Neural crest cell (in vitro differentiated cells): ENCODE measurements around the gene RNASE13. TPM values are rescaled to one million over a fixed set of nuclear protein-coding genes. Genes with fewer than 3 reads are reported as not detected.

ENCODE experiments used
- DNase-seq: peaks from one replicate; pipeline ENCODE4 v3.0.0; 2021; ENCODE audit warnings: low read depth, mixed read lengths, low spot score
- H3K27ac Mint-ChIP-seq: one replicate; pipeline ENCODE4 v1.8.0; 2021; ENCODE audit warnings: mild to moderate bottlenecking, mixed read lengths; ENCODE audit not compliant: unreplicated experiment
- H3K27me3 Mint-ChIP-seq: 2 replicates; pipeline ENCODE4 v1.8.0; 2021; ENCODE audit warnings: low read depth, mild to moderate bottlenecking, mixed read lengths
- H3K36me3 Mint-ChIP-seq: 2 replicates; pipeline ENCODE4 v1.8.0; 2021; ENCODE audit warnings: low read depth, mild to moderate bottlenecking, mixed read lengths
- H3K4me1 Mint-ChIP-seq: 2 replicates; pipeline ENCODE4 v1.8.0; 2021; ENCODE audit warnings: mixed read lengths
- H3K4me3 Mint-ChIP-seq: one replicate; pipeline ENCODE4 v1.8.0; 2021; ENCODE audit warnings: mild to moderate bottlenecking, mixed read lengths
- H3K9me3 Mint-ChIP-seq: 2 replicates; pipeline ENCODE4 v1.8.0; 2021; ENCODE audit warnings: mixed read lengths
- total RNA-seq: library from RNA; stranded (reverse); gene quantifications from 2 replicates; pipeline ENCODE4 v1.2.1, GENCODE V29; 2021
- TF ChIP-seq, protein P1 (sequence below): fragments of 200-600 bp; sonication (generic); conservative IDR thresholded peaks from 2 replicates; pipeline ENCODE4 v1.5.0; 2021; ENCODE audit warnings: antibody characterized with exemption, mild to moderate bottlenecking

Gene RNASE13
- total RNA-seq, 1 donor from 2014 or later: not detected

DNA sequence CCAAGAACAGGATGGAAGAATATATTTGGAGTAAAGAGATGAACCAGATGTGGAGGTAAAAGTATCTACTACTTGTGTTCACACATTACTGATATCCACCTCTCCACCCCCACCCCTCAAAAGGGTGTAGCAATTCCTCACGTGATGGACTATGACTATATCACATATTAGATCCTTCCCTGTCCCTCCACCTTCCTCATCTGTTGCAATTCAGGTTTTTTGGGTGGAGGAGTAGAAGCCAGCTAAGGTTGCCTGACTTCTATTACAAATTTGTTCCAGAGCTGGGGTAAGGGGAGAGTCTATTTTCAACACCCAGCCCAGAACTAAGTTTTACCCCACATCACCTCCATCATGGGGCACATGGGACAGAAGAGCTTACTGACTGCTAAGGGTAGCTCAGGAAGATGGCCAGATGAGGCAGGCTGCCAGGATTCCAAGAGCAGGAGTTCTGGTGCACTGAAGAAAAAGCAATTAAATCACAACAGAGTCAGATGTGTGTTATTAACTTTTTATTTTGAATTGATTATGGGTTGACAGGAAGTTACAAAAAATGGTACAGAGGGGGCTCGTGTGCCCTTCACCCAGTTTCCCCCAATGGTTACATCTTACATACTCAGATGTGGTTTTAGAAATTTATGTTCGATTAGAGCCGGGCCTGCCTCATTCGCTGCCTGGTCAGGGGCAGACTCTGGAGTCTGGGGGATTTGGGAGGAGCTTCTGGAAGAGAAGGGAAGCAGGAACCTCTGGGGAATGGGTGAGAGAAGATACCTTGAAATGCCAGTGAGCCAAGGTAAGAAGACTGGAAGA lies 2.1 kb downstream of the RNASE13 start:
- Mint-ChIP-seq H3K27ac (no peak overlapping the region), H3K27me3 (peaks cover 6% of the 10 kb centered on the region), H3K36me3 (no peaks in the 10 kb centered on the region)

DNA sequence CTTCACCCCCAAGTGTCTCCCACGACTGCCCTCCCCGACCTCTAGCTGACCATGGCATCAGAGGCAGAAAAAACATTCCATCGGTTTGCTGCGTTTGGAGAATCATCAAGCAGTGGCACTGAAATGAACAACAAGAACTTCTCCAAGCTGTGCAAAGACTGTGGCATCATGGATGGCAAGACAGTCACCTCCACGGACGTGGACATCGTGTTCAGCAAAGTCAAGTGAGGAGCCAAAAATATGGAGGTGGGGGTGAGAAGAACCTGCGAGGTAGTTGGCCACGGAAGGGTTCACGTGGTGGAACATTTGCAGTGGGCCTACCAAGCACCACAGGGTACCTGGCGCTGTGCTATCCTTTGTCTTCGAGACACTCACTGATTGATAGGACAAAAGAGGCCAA lies 4.1 kb downstream of the RNASE13 start:
- no peak for DNase-seq
- peaks cover 4% of the 10 kb centered on the region for H3K4me1 Mint-ChIP-seq
- no peaks in the 10 kb centered on the region for H3K9me3 Mint-ChIP-seq
- no peak overlapping the region for H3K4me3 Mint-ChIP-seq
- no peak overlapping the region for H3K27ac Mint-ChIP-seq
- TF ChIP-seq, protein P1, sequence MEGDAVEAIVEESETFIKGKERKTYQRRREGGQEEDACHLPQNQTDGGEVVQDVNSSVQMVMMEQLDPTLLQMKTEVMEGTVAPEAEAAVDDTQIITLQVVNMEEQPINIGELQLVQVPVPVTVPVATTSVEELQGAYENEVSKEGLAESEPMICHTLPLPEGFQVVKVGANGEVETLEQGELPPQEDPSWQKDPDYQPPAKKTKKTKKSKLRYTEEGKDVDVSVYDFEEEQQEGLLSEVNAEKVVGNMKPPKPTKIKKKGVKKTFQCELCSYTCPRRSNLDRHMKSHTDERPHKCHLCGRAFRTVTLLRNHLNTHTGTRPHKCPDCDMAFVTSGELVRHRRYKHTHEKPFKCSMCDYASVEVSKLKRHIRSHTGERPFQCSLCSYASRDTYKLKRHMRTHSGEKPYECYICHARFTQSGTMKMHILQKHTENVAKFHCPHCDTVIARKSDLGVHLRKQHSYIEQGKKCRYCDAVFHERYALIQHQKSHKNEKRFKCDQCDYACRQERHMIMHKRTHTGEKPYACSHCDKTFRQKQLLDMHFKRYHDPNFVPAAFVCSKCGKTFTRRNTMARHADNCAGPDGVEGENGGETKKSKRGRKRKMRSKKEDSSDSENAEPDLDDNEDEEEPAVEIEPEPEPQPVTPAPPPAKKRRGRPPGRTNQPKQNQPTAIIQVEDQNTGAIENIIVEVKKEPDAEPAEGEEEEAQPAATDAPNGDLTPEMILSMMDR: no peak
- H3K36me3 Mint-ChIP-seq: no peaks in the 10 kb centered on the region
- H3K27me3 Mint-ChIP-seq: peaks cover 14% of the 10 kb centered on the region

More for the DNA sequence above, 2.1 kb downstream of the RNASE13 start:
- Mint-ChIP-seq H3K4me3 (no peak overlapping the region), H3K9me3 (no peaks in the 10 kb centered on the region), H3K4me1 (no peaks in the 10 kb centered on the region)
- TF ChIP-seq, protein P1: no peak
- DNase-seq: no peak

DNA sequence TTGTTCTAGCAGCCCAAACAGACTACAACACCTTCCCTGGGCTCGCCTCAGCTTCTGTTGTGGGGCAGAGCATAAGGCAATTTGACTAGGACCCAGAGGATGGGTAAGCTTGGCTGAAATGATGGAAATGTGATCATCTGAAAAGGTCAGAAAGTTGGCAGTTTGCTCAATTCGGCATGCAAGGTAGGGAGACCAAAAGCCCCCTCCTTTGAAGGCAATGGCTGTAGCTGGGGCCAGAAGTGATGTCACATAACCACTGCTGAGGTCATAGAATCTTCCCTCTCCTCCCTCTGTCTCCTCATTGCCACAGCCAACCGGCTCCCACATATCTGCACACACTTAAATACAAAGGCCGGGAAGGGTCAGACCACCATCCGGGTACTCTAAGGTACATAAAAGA lies 4.7 kb downstream of the RNASE13 start, which contains the start of gene TPPP2:
Gene TPPP2, plus strand, starts transcription at position 301 of the 400 bp plus-strand sequence. CDS start 365 bp downstream, outside the sequence.
- DNase-seq: no peak
- Mint-ChIP-seq H3K36me3 (no peaks in the 10 kb centered on the region), H3K27me3 (peaks cover 17% of the 10 kb centered on the region), H3K27ac (no peak within 1 kb of the TSS), H3K4me1 (peaks cover 4% of the 10 kb centered on the region), H3K4me3 (no peak within 1 kb of the TSS), H3K9me3 (no peaks in the 10 kb centered on the region)
- TF ChIP-seq, protein P1: no peak

DNA sequence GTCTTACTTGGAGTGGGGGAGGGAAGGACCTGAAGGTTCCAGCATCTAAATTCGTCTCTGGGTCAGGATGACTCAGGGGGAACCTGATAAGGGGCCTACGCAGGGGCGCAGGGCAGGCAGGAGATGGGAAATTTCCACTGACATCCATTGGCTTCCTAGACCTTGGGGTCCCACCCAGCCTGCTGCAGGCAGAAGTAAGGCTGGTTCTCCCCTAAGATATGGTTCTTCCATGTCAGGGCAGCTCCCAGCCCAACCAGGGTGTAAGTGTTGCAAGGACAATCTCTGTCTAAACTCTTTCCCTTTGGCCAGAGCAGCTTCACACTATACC lies 7.7 kb downstream of the RNASE13 start:
- no peak for DNase-seq
- peak overlapping the region; percentile 69 for H3K4me3 Mint-ChIP-seq
- no peaks in the 10 kb centered on the region for H3K36me3 Mint-ChIP-seq
- TF ChIP-seq, protein P1: no peak
- no peaks in the 10 kb centered on the region for H3K9me3 Mint-ChIP-seq
- H3K4me1 Mint-ChIP-seq: peaks cover 19% of the 10 kb centered on the region
- peaks cover 45% of the 10 kb centered on the region for H3K27me3 Mint-ChIP-seq
- H3K27ac Mint-ChIP-seq: no peak overlapping the region

DNA sequence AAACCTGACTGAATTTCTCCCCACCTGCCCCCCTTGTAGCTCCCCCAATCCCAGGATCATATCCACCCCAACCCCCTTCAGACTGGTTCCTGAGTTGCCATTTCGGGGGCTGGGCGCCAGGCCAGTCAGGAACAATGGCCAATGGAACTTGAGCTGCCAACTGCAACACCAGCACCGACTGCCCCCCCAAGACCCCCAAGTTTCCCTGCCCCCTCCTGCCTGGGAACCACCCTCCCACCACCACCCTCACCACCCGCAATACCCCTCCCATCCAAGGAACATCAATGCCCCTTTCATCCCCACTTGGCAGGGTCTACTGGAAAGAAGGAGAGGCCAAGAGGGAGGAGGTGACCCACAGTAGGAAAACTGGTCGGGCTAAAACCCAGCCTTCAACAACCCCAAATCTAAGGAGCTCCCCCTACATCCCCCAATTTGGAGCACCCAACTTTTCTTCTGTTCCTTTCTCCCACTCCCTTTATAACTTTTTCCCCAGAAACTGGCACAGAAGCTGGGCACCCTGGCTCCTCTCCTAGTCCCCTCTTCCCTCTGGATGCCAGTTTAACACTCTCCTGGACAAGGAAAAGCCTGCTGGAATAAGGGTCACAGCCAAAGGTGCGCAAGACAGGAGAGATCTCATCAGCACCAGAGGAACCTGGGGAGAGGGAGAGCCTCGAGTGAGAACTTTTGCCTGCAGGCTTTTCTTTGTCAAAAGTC lies 8.2 kb downstream of the RNASE13 start:
- Mint-ChIP-seq H3K27ac (no peak overlapping the region), H3K4me3 (peak overlapping the region; percentile 91), H3K36me3 (no peaks in the 10 kb centered on the region), H3K9me3 (no peaks in the 10 kb centered on the region), H3K27me3 (peaks cover 43% of the 10 kb centered on the region), H3K4me1 (peaks cover 19% of the 10 kb centered on the region)
- no peak for DNase-seq
- TF ChIP-seq, protein P1: no peak
